ENCODE results near the gene ING3. TPM values are rescaled to one million over a fixed set of nuclear protein-coding genes. Genes with fewer than 3 reads are reported as not detected.

The ING3 gene
- total and polyA plus RNA-seq, 9 of the 15 experiments (the other 6 are each of a cell fraction or from before 2014, with no cell fraction given), result 22.8 to 233 (median 50.4) TPM

GRCh38 chr7:121005996-121006584 is 55.5 kb downstream of the ING3 start (continued):
- TF ChIP-seq, protein P1, sequence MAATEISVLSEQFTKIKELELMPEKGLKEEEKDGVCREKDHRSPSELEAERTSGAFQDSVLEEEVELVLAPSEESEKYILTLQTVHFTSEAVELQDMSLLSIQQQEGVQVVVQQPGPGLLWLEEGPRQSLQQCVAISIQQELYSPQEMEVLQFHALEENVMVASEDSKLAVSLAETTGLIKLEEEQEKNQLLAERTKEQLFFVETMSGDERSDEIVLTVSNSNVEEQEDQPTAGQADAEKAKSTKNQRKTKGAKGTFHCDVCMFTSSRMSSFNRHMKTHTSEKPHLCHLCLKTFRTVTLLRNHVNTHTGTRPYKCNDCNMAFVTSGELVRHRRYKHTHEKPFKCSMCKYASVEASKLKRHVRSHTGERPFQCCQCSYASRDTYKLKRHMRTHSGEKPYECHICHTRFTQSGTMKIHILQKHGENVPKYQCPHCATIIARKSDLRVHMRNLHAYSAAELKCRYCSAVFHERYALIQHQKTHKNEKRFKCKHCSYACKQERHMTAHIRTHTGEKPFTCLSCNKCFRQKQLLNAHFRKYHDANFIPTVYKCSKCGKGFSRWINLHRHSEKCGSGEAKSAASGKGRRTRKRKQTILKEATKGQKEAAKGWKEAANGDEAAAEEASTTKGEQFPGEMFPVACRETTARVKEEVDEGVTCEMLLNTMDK (IDR thresholded peaks at IDR 0.05; ENCODE audit: borderline replicate concordance, insufficient read depth, low read depth, low read length, poor library complexity, severe bottlenecking), result no peak
- TF ChIP-seq PHF21A (IDR thresholded peaks at IDR 0.05; ENCODE audit: borderline replicate concordance, low read depth) (no peak), FOXJ2 (tag; IDR thresholded peaks at IDR 0.05) (0 out of 2 replicates have a peak, but pooled peaks have one; percentile 45), DEAF1 (CRISPR knock-in tag; IDR thresholded peaks at IDR 0.05) (peak; percentile 15; the same call in 1 of the 2 replicates), ZNF76 (CRISPR knock-in tag; IDR thresholded peaks at IDR 0.05; ENCODE audit: borderline replicate concordance) (no peak)
- TF ChIP-seq, protein P2, sequence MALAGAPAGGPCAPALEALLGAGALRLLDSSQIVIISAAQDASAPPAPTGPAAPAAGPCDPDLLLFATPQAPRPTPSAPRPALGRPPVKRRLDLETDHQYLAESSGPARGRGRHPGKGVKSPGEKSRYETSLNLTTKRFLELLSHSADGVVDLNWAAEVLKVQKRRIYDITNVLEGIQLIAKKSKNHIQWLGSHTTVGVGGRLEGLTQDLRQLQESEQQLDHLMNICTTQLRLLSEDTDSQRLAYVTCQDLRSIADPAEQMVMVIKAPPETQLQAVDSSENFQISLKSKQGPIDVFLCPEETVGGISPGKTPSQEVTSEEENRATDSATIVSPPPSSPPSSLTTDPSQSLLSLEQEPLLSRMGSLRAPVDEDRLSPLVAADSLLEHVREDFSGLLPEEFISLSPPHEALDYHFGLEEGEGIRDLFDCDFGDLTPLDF (CRISPR knock-in tag; IDR thresholded peaks at IDR 0.05), result peak; percentile 34; the same call in 1 of the 2 replicates
- TF ChIP-seq, protein P3, sequence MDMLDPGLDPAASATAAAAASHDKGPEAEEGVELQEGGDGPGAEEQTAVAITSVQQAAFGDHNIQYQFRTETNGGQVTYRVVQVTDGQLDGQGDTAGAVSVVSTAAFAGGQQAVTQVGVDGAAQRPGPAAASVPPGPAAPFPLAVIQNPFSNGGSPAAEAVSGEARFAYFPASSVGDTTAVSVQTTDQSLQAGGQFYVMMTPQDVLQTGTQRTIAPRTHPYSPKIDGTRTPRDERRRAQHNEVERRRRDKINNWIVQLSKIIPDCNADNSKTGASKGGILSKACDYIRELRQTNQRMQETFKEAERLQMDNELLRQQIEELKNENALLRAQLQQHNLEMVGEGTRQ (CRISPR knock-in tag; IDR thresholded peaks at IDR 0.05), result no peak
